SK-N-SH (cell line): ENCODE measurements around the gene HSD17B1. TPM values are rescaled to one million over a fixed set of nuclear protein-coding genes. Genes with fewer than 3 reads are reported as not detected.

Source experiments
- CTCF ChIA-PET: fragments of 300-600, 350-600 bp; formaldehyde crosslinking; extraction: SDS; loops from one replicate; lab custom pipeline; 2021; lab: Yijun Ruan, JAX
- POLR2A ChIA-PET: fragments of 350-600 bp; sonication (Branson Sonifier 250); formaldehyde crosslinking; extraction: SDS; loops from one replicate; lab custom pipeline; 2020; ENCODE audit warnings: antibody characterized with exemption, inconsistent platforms; lab: Yijun Ruan, JAX
- DNase-seq: peaks from one replicate; pipeline ENCODE4 v3.0.0; 2012
- H2AFZ ChIP-seq: fragments of 200-600 bp; sonication (generic); 2 replicates; pipeline ENCODE4 v1.8.1; 2016; ENCODE audit warnings: antibody characterized with exemption, mild to moderate bottlenecking, low read depth
- H3F3A ChIP-seq: fragments of 200-600 bp; sonication (generic); replicated peaks from 2 replicates; pipeline ENCODE3; 2016; ENCODE audit warnings: antibody characterized with exemption, mild to moderate bottlenecking; ENCODE audit not compliant: insufficient read depth
- H3K27ac ChIP-seq, 2 experiments: fragments of 200-500 bp in 1 of 2; fragments of 200-600 bp in 1 of 2; sonication (Bioruptor generic) in 1 of 2; sonication (generic), shearing (Covaris generic) in 1 of 2; 2 replicates each; pipeline versions ENCODE4 v1.5.1 to v1.6.1; 2014 to 2016; ENCODE audit warnings: low read depth in 2 of 2, inconsistent platforms in 1 of 2, low read length in 1 of 2, mild to moderate bottlenecking in 1 of 2, mixed read lengths in 1 of 2
- H3K27me3 ChIP-seq: fragments of 200-600 bp; sonication (generic), shearing (Covaris generic); 2 replicates; pipeline ENCODE4 v1.6.1; 2016; ENCODE audit warnings: mixed run types; ENCODE audit not compliant: insufficient read depth
- H3K36me3 ChIP-seq, 2 experiments: fragments of 200-500 bp in 1 of 2; fragments of 200-600 bp in 1 of 2; sonication (Bioruptor generic) in 1 of 2; sonication (generic) in 1 of 2; replicated peaks in 1 of 2; 2 replicates each; pipeline versions ENCODE3 to v1.5.1; 2014 to 2016; ENCODE audit warnings: low read length in 1 of 2, mild to moderate bottlenecking in 1 of 2; ENCODE audit not compliant: insufficient read depth in 2 of 2, control insufficient read depth in 1 of 2
- H3K4me1 ChIP-seq, 2 experiments: fragments of 200-500 bp in 1 of 2; fragments of 200-600 bp in 1 of 2; sonication (Bioruptor generic) in 1 of 2; sonication (generic), shearing (Covaris generic) in 1 of 2; 2 replicates each; pipeline versions ENCODE4 v1.5.1 to v1.6.1; 2014 to 2016; ENCODE audit warnings: low read depth in 1 of 2, low read length in 1 of 2, mixed run types in 1 of 2; ENCODE audit not compliant: insufficient read depth in 2 of 2, control insufficient read depth in 1 of 2
- H3K4me2 ChIP-seq: fragments of 200-600 bp; sonication (generic), shearing (Covaris generic); 2 replicates; pipeline ENCODE4 v1.6.1; 2017; ENCODE audit warnings: mixed run types
- H3K4me3 ChIP-seq, 2 experiments: fragments of 200-500 bp in 1 of 2; fragments of 200-600 bp in 1 of 2; sonication (Bioruptor generic) in 1 of 2; sonication (generic), shearing (Covaris generic) in 1 of 2; 2 replicates each; pipeline versions ENCODE4 v1.5.1 to v1.8.1; 2014 to 2016; ENCODE audit warnings: low read depth in 2 of 2, inconsistent platforms in 1 of 2, low read length in 1 of 2, mild to moderate bottlenecking in 1 of 2, mixed read lengths in 1 of 2, moderate library complexity in 1 of 2
- H3K79me2 ChIP-seq: fragments of 200-600 bp; sonication (generic); 2 replicates; pipeline ENCODE4 v1.8.1; 2017; ENCODE audit warnings: mild to moderate bottlenecking; ENCODE audit not compliant: insufficient read depth
- H3K9ac ChIP-seq: fragments of 200-600 bp; sonication (generic); 2 replicates; pipeline ENCODE4 v1.6.1; 2017; ENCODE audit warnings: mixed run types
- H3K9me2 ChIP-seq: fragments of 200-600 bp; sonication (generic); 2 replicates; pipeline ENCODE4 v1.6.1; 2017; ENCODE audit warnings: mixed run types
- H3K9me3 ChIP-seq: fragments of 200-600 bp; sonication (generic); 2 replicates; pipeline ENCODE4 v1.6.1; 2017; ENCODE audit warnings: mixed run types, mild to moderate bottlenecking, moderate library complexity
- H4K20me1 ChIP-seq: fragments of 200-600 bp; sonication (generic); 2 replicates; pipeline ENCODE4 v1.6.1; 2017; ENCODE audit warnings: mild to moderate bottlenecking, mixed run types; ENCODE audit not compliant: insufficient read depth
- CHD2 ChIP-seq: fragments of 150-350 bp; IDR thresholded peaks from 2 replicates; pipeline ENCODE4 v1.6.1; 2018; ENCODE audit warnings: low read length; ENCODE audit not compliant: partially characterized antibody
- CTCF ChIP-seq: fragments of 200-600 bp; sonication (generic); IDR thresholded peaks from 2 replicates; pipeline ENCODE4 v1.6.1; 2017; ENCODE audit warnings: antibody characterized with exemption, mild to moderate bottlenecking, moderate library complexity
- ELF1 ChIP-seq: IDR thresholded peaks from 2 replicates; pipeline ENCODE4 v1.4.0; 2012
- EP300 ChIP-seq, 2 experiments: IDR thresholded peaks; 2 replicates each; pipeline versions ENCODE4 v1.4.0 to v1.6.1; 2012; ENCODE audit warnings: borderline replicate concordance in 1 of 2, low read depth in 1 of 2, low read length in 1 of 2
- EZH2phosphoT487 ChIP-seq: fragments of 200-600 bp; sonication (generic); IDR thresholded peaks from 2 replicates; pipeline ENCODE4 v1.6.1; 2017; ENCODE audit warnings: low read depth, mixed run types, mild to moderate bottlenecking, antibody characterized with exemption, moderate library complexity, borderline replicate concordance
- FOSL2 ChIP-seq: IDR thresholded peaks from 2 replicates; pipeline ENCODE4 v1.4.0; 2012; ENCODE audit warnings: low read depth, mild to moderate bottlenecking, moderate library complexity, borderline replicate concordance
- FOXJ3 ChIP-seq: sonication (generic); formaldehyde crosslinking; IDR thresholded peaks from 2 replicates; pipeline ENCODE4 v1.5.1; 2020; ENCODE audit warnings: mild to moderate bottlenecking, missing genetic modification reagents
- FOXM1 ChIP-seq: IDR thresholded peaks from 2 replicates; pipeline ENCODE4 v1.4.0; 2012; ENCODE audit warnings: low read depth, mild to moderate bottlenecking
- GABPA ChIP-seq: IDR thresholded peaks from 2 replicates; pipeline ENCODE4 v1.4.0; 2012; ENCODE audit warnings: low read depth, mild to moderate bottlenecking
- IRF3 ChIP-seq: fragments of 150-350 bp; IDR thresholded peaks from 2 replicates; pipeline ENCODE4 v1.6.1; 2016; ENCODE audit warnings: mild to moderate bottlenecking, low read depth, low read length
- MEF2A ChIP-seq: IDR thresholded peaks from 2 replicates; pipeline ENCODE4 v1.4.0; 2012; ENCODE audit warnings: low read depth, borderline replicate concordance
- MXI1 ChIP-seq: IDR thresholded peaks from 2 replicates; pipeline ENCODE4 v1.6.1; 2012; ENCODE audit warnings: mild to moderate bottlenecking, low read depth, low read length, improper control_type of control experiment
- NFIC ChIP-seq: IDR thresholded peaks from 2 replicates; pipeline ENCODE4 v1.4.0; 2012; ENCODE audit warnings: borderline replicate concordance
- NRF1 ChIP-seq: IDR thresholded peaks from 2 replicates; pipeline ENCODE4 v1.6.1; 2012; ENCODE audit warnings: low read depth, mild to moderate bottlenecking, low read length
- PBX3 ChIP-seq: IDR thresholded peaks from 2 replicates; pipeline ENCODE4; 2012
- POLR2AphosphoS5 ChIP-seq: IDR thresholded peaks from 2 replicates; pipeline ENCODE4 v1.6.1; 2012; ENCODE audit warnings: low read depth, low read length
- RAD21 ChIP-seq: IDR thresholded peaks from 2 replicates; pipeline ENCODE4 v1.6.1; 2012; ENCODE audit warnings: mild to moderate bottlenecking, low read length
- RFX5 ChIP-seq: IDR thresholded peaks from 2 replicates; pipeline ENCODE4 v1.6.1; 2012; ENCODE audit warnings: mild to moderate bottlenecking, improper control_type of control experiment, low read length
- RXRA ChIP-seq: IDR thresholded peaks from 2 replicates; pipeline ENCODE4 v1.4.0; 2012; ENCODE audit warnings: low read depth, mild to moderate bottlenecking, borderline replicate concordance
- SIN3A ChIP-seq: IDR thresholded peaks from 2 replicates; pipeline ENCODE4 v1.6.1; 2012; ENCODE audit warnings: low read depth, mild to moderate bottlenecking, low read length, moderate library complexity, borderline replicate concordance
- SMC3 ChIP-seq: IDR thresholded peaks from 2 replicates; pipeline ENCODE4 v1.6.1; 2012; ENCODE audit warnings: low read depth, low read length, improper control_type of control experiment
- TAF1 ChIP-seq: IDR thresholded peaks from 2 replicates; pipeline ENCODE4 v1.6.1; 2012; ENCODE audit warnings: low read depth, mild to moderate bottlenecking, low read length, moderate library complexity, borderline replicate concordance
- TCF12 ChIP-seq: IDR thresholded peaks from 2 replicates; pipeline ENCODE4 v1.4.0; 2012
- TEAD4 ChIP-seq: IDR thresholded peaks from 2 replicates; pipeline ENCODE4 v1.4.0; 2012; ENCODE audit warnings: mild to moderate bottlenecking, borderline replicate concordance; ENCODE audit not compliant: insufficient read depth
- WGBS: methylation state at CpG from one replicate; pipeline ENCODE4 v1.1.6; 2017; ENCODE audit warnings: low lambda C conversion rate; 5-methylcytosine and 5-hydroxymethylcytosine counted together
- polyA plus RNA-seq, 3 experiments: library from polyadenylated mRNA; depleted of rRNA; stranded (reverse); fragments of >200 nt; gene quantifications; 2 replicates each; pipeline ENCODE4 v1.2.3, GENCODE V29; 2012

The HSD17B1 gene
- polyA plus RNA-seq, 1 of the 3 experiments (the other 2 are of a cell fraction) = 1.3 TPM

DNA sequence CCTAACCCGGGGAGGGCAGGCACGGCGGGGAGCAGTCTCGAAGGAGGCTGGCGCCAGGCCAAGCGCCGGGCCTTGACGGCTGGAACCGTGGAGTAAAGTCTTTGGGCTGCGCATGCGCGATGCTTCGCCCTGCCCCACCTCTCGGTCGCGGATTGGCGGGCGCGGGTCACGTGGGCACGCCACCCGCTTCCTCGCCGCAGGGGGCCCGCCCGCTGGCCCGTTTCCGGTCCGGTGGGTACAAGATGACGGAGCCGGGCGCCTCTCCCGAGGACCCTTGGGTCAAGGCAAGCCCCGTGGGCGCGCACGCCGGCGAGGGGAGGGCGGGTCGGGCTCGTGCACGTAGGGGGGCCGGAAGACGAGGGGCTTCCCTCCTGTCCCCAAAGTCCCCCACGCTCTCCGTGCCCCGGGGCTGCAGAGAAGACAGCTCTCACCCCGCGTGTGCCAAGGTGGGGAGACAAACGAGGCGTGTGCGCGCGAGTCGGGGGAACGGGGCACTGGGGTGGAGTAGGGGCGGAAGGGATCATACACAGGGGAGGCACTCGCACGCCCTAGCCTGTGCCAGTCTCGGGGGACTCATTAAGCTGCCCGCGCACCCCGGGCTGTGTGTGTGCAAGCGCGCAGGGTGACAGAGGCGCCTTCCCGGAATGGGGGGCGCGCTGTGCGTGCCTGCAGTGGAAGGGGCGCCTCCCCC, 14.3 kb downstream of the HSD17B1 start, which contains the start of gene MLX (continued):
- peak; percentile 90 for TF ChIP-seq NFIC
- TF ChIP-seq SMC3 = no peak
- no peak for TF ChIP-seq TEAD4
- TF ChIP-seq IRF3 = 0 out of 2 replicates have a peak, but pooled peaks have one; percentile 23
- peak; percentile 81; the same call in 1 of the 2 replicates for TF ChIP-seq SIN3A
- TF ChIP-seq RAD21 = no peak
- no peak for TF ChIP-seq EZH2phosphoT487
- TF ChIP-seq RFX5 = no peak

DNA sequence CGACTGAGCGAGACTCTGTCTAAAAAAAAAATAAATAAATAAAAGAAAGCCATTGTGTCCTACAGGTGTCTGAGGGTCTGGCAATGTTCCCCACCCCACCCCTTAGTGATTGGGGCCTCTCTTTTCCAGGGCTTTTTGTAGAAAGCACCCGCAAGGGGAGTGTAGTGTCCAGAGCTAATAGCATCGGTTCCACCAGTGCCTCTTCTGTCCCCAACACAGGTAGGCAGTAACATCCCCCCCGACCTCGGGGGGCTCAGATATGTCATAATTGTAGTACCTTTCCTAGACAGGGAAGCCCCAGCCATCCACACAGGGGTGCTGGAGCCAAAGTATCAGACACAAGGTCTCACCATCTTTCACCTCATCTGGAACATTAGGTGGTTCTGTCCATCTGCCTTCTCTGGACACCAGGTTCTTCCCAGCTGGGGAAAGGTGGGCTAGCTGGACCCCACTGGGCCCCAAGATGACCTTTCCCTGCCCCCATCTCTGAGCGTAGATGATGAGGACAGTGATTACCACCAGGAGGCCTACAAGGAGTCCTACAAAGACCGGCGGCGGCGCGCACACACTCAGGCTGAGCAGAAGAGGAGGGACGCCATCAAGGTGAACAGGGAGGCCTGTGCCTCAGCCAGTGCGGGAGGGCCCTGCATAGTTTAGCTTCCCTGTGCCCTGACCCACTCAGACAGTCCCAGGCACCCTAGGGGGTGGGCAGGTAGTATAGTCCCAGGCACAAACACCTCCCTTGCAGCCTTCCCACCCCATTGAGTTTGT, 15.8 kb downstream of the HSD17B1 start:
- peaks cover 49 to 72% of the 10 kb centered on the region in 2 experiments for H3K36me3 ChIP-seq
- CTCF ChIA-PET = interaction anchor here (1.1 to 8.3 kb wide), 4 partner anchors 10 to 111 kb away, joined by 3 to 51 read pairs (median 25); partner anchors contain the start of gene PSMC3IP

More for the DNA sequence above, 15.8 kb downstream of the HSD17B1 start:
- H3K79me2 ChIP-seq = peaks cover 70% of the 10 kb centered on the region
- no peak overlapping the region for H3K27ac ChIP-seq
- no peaks in the 10 kb centered on the region for H3K9me2 ChIP-seq
- no peaks in the 10 kb centered on the region for H3K27me3 ChIP-seq
- 86% methylated on average over 13 of the region's 14 CpGs for WGBS
- no peak overlapping the region for H3K9ac ChIP-seq
- H2AFZ ChIP-seq = no peak overlapping the region
- H3K9me3 ChIP-seq = no peaks in the 10 kb centered on the region
- POLR2A ChIA-PET = interaction anchor here (1.2 kb wide), 1 partner anchor 9 kb away, joined by 4 read pairs; the partner anchor contains the start of gene PSMC3IP
- no peaks in the 10 kb centered on the region for H4K20me1 ChIP-seq
- DNase-seq = no peak
- H3K4me1 ChIP-seq = peaks cover 4 to 18% of the 10 kb centered on the region in 2 experiments; a peak in 2 of 4 replicates
- TF ChIP-seq PBX3 = no peak
- TF ChIP-seq CTCF = no peak
- no peak for TF ChIP-seq TAF1
- TF ChIP-seq POLR2AphosphoS5 = no peak
- TF ChIP-seq TEAD4 = no peak
- TF ChIP-seq FOSL2 = no peak
- TF ChIP-seq TCF12 = no peak
- TF ChIP-seq MXI1 = no peak
- TF ChIP-seq NFIC = no peak
- no peak for TF ChIP-seq FOXJ3 (CRISPR knock-in tag)
- TF ChIP-seq EP300 (IDR thresholded peaks at IDR 0.05; ENCODE audit: borderline replicate concordance in 1 of 2, low read depth in 1 of 2, low read length in 1 of 2) = no peak
- no peak for TF ChIP-seq MEF2A
- no peak for TF ChIP-seq CHD2
- no peak for TF ChIP-seq NRF1
- no peak for TF ChIP-seq IRF3
- TF ChIP-seq FOXM1 = no peak
- TF ChIP-seq ELF1 = no peak
- TF ChIP-seq RXRA = no peak
- no peak for TF ChIP-seq GABPA
- no peak overlapping the region; the same call in none of the 2 replicates for H3K4me2 ChIP-seq
- H3F3A ChIP-seq = peaks cover 43% of the 10 kb centered on the region
- H3K4me3 ChIP-seq = no peak overlapping the region; a peak in 1 of 4 replicates
